Stimulated activated memory B cell treated with anti-CD40 and anti-IgM and Interleukin-4, amounts not matched to agents 10 μg/mL and 1 μg/mL and 100 μg/mL, for 72 hours (primary cell): ENCODE results near the gene SNRPN.
"Not testable (repeated sequence)": the region's sequence is repeated elsewhere in the genome, so short reads cannot be mapped to it uniquely, and the experiment has no call there.

ENCODE experiments used
- ATAC-seq: fragments of 150-1000 bp; cut with Tn5 transposase; 2 replicates; pipeline ENCODE4 v1.10.0; 2021
- H3K27ac Mint-ChIP-seq: one replicate; pipeline ENCODE4 v1.8.0; 2022; ENCODE audit warnings: mild to moderate bottlenecking, mixed read lengths
- H3K27me3 Mint-ChIP-seq: one replicate; pipeline ENCODE4 v1.8.0; 2022; ENCODE audit warnings: mixed read lengths
- H3K36me3 Mint-ChIP-seq: one replicate; pipeline ENCODE4 v1.8.0; 2022; ENCODE audit warnings: mixed read lengths
- H3K4me1 Mint-ChIP-seq: one replicate; pipeline ENCODE4 v1.8.0; 2022; ENCODE audit warnings: mixed read lengths
- H3K4me3 Mint-ChIP-seq: one replicate; pipeline ENCODE4 v1.8.0; 2022; ENCODE audit warnings: mild to moderate bottlenecking, moderate library complexity, mixed read lengths
- H3K9me3 Mint-ChIP-seq: one replicate; pipeline ENCODE4 v1.8.0; 2022; ENCODE audit warnings: mixed read lengths

SNRPN gene

GRCh38 chr15:24955531-24955921 is 739 bp downstream of the SNRPN start:
- H3K27me3 Mint-ChIP-seq: no peaks in the 10 kb centered on the region
- H3K9me3 Mint-ChIP-seq: peaks cover 7% of the 10 kb centered on the region
- peaks cover 19% of the 10 kb centered on the region for H3K4me1 Mint-ChIP-seq
- H3K27ac Mint-ChIP-seq: peak overlapping the region; percentile 91
- peak overlapping the region; percentile 89 for H3K4me3 Mint-ChIP-seq
- no peaks in the 10 kb centered on the region for H3K36me3 Mint-ChIP-seq
- peak; percentile 15 for ATAC-seq

- Mint-ChIP-seq H3K4me1 (peaks cover 19% of the 10 kb centered on the region), H3K36me3 (no peaks in the 10 kb centered on the region), H3K9me3 (peaks cover 7% of the 10 kb centered on the region), H3K27me3 (no peaks in the 10 kb centered on the region), H3K4me3 (peak overlapping the region; percentile 89), H3K27ac (peak overlapping the region; percentile 91)
- peak; percentile 83 for ATAC-seq
Measured at GRCh38 chr15:24956111-24956838, 1.5 kb downstream of the SNRPN start.

GRCh38 chr15:24957691-24958090 is 2.9 kb downstream of the SNRPN start:
- Mint-ChIP-seq H3K27ac (no peak overlapping the region), H3K4me3 (no peak overlapping the region), H3K36me3 (no peaks in the 10 kb centered on the region), H3K9me3 (peaks cover 7% of the 10 kb centered on the region), H3K27me3 (no peaks in the 10 kb centered on the region), H3K4me1 (peaks cover 19% of the 10 kb centered on the region)
- no peak for ATAC-seq

DNA sequence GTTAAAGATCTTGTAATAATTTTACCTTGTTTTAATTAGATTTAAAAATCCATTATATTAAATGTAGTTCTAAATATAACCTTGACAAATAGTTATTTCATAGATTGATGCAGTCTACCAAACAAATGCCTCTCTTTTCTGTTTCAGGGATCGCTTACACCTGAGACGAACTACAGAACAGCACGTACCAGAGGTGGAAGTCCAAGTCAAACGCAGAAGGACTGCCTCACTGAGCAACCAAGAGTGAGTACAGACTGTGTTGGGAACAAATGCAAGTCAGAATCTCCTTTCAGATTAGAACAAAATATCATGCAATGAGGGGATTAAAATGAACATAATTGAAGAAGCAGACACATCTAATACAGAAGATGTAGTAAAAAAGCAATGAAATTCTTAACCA is 7.2 kb downstream of the SNRPN start:
- ATAC-seq: no peak
- peaks cover 2% of the 10 kb centered on the region for H3K9me3 Mint-ChIP-seq
- H3K27ac Mint-ChIP-seq: no peak overlapping the region
- H3K27me3 Mint-ChIP-seq: no peaks in the 10 kb centered on the region
- peaks cover 16% of the 10 kb centered on the region for H3K4me1 Mint-ChIP-seq
- H3K4me3 Mint-ChIP-seq: no peak overlapping the region
- H3K36me3 Mint-ChIP-seq: peaks cover 41% of the 10 kb centered on the region

DNA sequence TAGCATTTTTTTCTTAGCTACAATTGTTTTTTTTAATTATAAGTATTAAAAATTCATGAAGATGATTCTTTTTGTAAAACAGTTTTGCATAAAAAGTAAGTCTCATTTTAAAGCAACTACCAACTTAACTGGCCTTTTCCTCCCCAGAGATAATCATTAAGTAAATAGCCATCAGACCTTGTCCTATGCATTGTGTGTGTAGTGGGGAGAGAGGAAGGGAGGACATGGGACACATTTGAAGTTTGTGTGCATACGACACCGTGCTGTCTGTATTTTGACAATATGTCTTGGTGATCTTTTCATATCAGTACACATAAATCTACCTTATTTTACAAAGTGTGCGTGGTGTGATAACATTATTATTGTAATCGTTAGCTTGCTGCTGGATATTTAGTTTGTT is 8.1 kb downstream of the SNRPN start:
- Mint-ChIP-seq H3K4me1 (peaks cover 9% of the 10 kb centered on the region), H3K9me3 (peaks cover 2% of the 10 kb centered on the region), H3K27ac (no peak overlapping the region), H3K4me3 (no peak overlapping the region), H3K36me3 (peaks cover 46% of the 10 kb centered on the region), H3K27me3 (no peaks in the 10 kb centered on the region)
- no peak for ATAC-seq

DNA sequence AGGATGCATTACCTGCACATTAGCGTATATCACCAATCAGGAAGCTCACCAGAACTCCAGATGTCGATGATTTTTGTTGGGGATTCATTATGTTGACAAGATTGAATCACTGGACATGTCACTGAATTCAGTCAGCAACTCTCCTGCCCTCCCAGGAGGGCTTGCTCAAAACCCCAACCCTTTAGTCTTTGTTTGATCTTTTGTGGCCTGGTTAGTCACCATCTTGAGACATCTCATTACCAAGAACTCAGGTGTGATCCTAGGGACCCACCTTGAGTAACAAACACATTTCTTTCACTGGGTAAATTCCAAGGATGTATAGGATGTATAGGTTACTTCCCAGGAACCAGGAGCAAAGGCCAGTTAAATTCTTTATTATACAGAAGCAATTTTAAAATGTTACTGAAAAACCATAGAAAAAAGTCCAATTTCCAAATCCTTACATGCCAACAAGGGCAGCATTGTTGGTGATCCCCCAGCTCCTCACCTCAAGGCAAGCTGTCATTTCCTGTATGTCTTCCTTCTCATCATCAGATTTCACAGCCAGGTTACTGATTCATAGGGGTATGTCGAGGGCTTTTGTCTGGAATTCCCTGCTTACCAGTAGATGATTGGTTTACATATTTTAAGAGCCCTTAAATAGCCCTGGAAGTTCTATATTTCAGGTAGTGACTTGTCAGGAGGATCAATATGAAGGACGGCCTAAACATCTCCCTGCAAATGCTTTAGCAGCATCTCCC is 11.7 kb downstream of the SNRPN start:
- H3K27me3 Mint-ChIP-seq: no peaks in the 10 kb centered on the region

GRCh38 chr15:24971052-24971451 is 16.3 kb downstream of the SNRPN start:
- no peak overlapping the region for H3K27ac Mint-ChIP-seq
- ATAC-seq: no peak
- H3K4me1 Mint-ChIP-seq: no peaks in the 10 kb centered on the region
- no peak overlapping the region for H3K4me3 Mint-ChIP-seq
- H3K9me3 Mint-ChIP-seq: peaks cover 19% of the 10 kb centered on the region
- no peaks in the 10 kb centered on the region for H3K27me3 Mint-ChIP-seq
- H3K36me3 Mint-ChIP-seq: peaks cover 64% of the 10 kb centered on the region

More for the DNA sequence above, 11.7 kb downstream of the SNRPN start:
- Mint-ChIP-seq H3K9me3 (peaks cover 2% of the 10 kb centered on the region), H3K4me1 (no peaks in the 10 kb centered on the region), H3K27ac (no peak overlapping the region), H3K36me3 (peaks cover 61% of the 10 kb centered on the region), H3K4me3 (no peak overlapping the region)
- no peak for ATAC-seq

- Mint-ChIP-seq H3K4me3 (no peak overlapping the region), H3K27ac (no peak overlapping the region), H3K9me3 (peaks cover 24% of the 10 kb centered on the region), H3K36me3 (peaks cover 64% of the 10 kb centered on the region), H3K4me1 (no peaks in the 10 kb centered on the region), H3K27me3 (no peaks in the 10 kb centered on the region)
- no peak for ATAC-seq
Measured at GRCh38 chr15:24971772-24972171, 17.0 kb downstream of the SNRPN start.

GRCh38 chr15:24972707-24973106 is 17.9 kb downstream of the SNRPN start:
- not testable (repeated sequence) for H3K27me3 Mint-ChIP-seq, H3K4me3 Mint-ChIP-seq, ATAC-seq, H3K27ac Mint-ChIP-seq, H3K4me1 Mint-ChIP-seq
- H3K9me3 Mint-ChIP-seq: peaks cover 24% of the 10 kb centered on the region
- peaks cover 66% of the 10 kb centered on the region for H3K36me3 Mint-ChIP-seq

- H3K4me3 Mint-ChIP-seq: no peak overlapping the region
- peaks cover 83% of the 10 kb centered on the region for H3K36me3 Mint-ChIP-seq
- ATAC-seq: no peak
- H3K9me3 Mint-ChIP-seq: peaks cover 22% of the 10 kb centered on the region
- H3K27ac Mint-ChIP-seq: no peak overlapping the region
- H3K27me3 Mint-ChIP-seq: no peaks in the 10 kb centered on the region
- no peaks in the 10 kb centered on the region for H3K4me1 Mint-ChIP-seq
Measured at GRCh38 chr15:24976932-24977331, 22.1 kb downstream of the SNRPN start.

- no peak overlapping the region for H3K4me3 Mint-ChIP-seq
- peaks cover 22% of the 10 kb centered on the region for H3K9me3 Mint-ChIP-seq
- ATAC-seq: no peak
- H3K27ac Mint-ChIP-seq: no peak overlapping the region
- H3K4me1 Mint-ChIP-seq: no peaks in the 10 kb centered on the region
- peaks cover 89% of the 10 kb centered on the region for H3K36me3 Mint-ChIP-seq
- H3K27me3 Mint-ChIP-seq: no peaks in the 10 kb centered on the region
Measured at GRCh38 chr15:24977686-24978085, 22.9 kb downstream of the SNRPN start.

- no peak for ATAC-seq
- Mint-ChIP-seq H3K4me3 (no peak overlapping the region), H3K27ac (no peak overlapping the region), H3K27me3 (no peaks in the 10 kb centered on the region), H3K36me3 (peaks cover 83% of the 10 kb centered on the region), H3K4me1 (no peaks in the 10 kb centered on the region), H3K9me3 (peaks cover 23% of the 10 kb centered on the region)
Measured at GRCh38 chr15:24985224-24985623, 30.4 kb downstream of the SNRPN start.

- H3K9me3 Mint-ChIP-seq: peaks cover 23% of the 10 kb centered on the region
Measured at GRCh38 chr15:24986653-24987052, 31.9 kb downstream of the SNRPN start.

DNA sequence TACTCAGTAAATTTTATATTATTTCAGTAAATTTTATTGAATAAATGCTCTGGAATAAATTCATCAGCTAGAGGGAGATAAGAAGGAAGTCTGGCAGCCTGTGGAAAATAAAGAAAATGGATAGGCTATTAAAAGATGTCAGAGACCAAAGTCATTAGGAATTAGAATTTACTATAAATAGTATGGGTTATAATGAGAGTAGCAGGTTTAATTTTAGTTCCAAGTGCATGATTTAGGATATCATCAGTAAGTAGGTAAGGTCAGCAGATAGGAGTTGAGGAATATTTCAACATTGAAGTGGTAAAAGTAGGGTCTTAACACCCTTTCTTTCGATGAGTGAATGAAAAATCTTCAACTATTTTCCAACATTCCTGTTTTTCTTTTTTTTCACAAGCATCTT is 64.6 kb downstream of the SNRPN start:
- no peak overlapping the region for H3K4me3 Mint-ChIP-seq
- H3K36me3 Mint-ChIP-seq: peaks cover 40% of the 10 kb centered on the region
- no peaks in the 10 kb centered on the region for H3K27me3 Mint-ChIP-seq
- ATAC-seq: no peak
- no peak overlapping the region for H3K27ac Mint-ChIP-seq
- peaks cover 35% of the 10 kb centered on the region for H3K9me3 Mint-ChIP-seq
- H3K4me1 Mint-ChIP-seq: no peaks in the 10 kb centered on the region

More at GRCh38 chr15:24986653-24987052, 31.9 kb downstream of the SNRPN start:
- H3K27me3 Mint-ChIP-seq: no peaks in the 10 kb centered on the region
- H3K4me3 Mint-ChIP-seq: no peak overlapping the region
- H3K4me1 Mint-ChIP-seq: no peaks in the 10 kb centered on the region
- no peak for ATAC-seq
- H3K27ac Mint-ChIP-seq: no peak overlapping the region
- H3K36me3 Mint-ChIP-seq: peaks cover 77% of the 10 kb centered on the region

DNA sequence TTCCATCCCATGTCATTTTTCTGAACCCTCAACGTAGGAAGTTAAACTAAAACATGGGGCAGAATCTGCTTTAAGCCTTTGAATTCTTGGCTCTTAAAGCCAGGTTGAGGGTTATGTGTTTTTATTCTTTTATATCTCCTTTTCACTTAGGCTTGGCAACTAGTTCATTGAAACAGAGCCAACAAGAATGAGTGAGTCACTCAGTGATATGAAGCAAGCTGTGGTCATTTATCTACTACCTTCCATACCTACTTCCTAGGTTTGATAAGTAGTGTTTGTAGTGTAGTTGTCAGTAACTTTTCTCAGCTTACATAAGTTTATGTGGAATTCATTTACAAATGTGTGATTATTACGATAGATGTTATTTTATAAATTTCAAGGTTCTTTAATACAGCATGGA is 67.4 kb downstream of the SNRPN start:
- Mint-ChIP-seq H3K9me3 (peaks cover 30% of the 10 kb centered on the region), H3K27ac (no peak overlapping the region), H3K4me1 (no peaks in the 10 kb centered on the region), H3K27me3 (no peaks in the 10 kb centered on the region), H3K36me3 (peaks cover 58% of the 10 kb centered on the region), H3K4me3 (no peak overlapping the region)
- no peak for ATAC-seq
